GM13976 (cell line): ENCODE data around the gene GNAZ.

Experiments
- DNase-seq: peaks from one replicate; pipeline ENCODE4 v3.0.0; 2012; ENCODE audit warnings: low spot score
- CTCF ChIP-seq: IDR thresholded peaks from 2 replicates; pipeline ENCODE4 v1.5.1; 2012; ENCODE audit warnings: borderline replicate concordance, mild to moderate bottlenecking; ENCODE audit not compliant: insufficient read depth; ENCODE audit errors: extremely low read depth, missing control alignments, control extremely low read depth
- in situ Hi-C: fragments of 300-500 bp; cut with MboI; formaldehyde crosslinking; loops from one replicate; pipeline ENCODE4 v1.12.0; 2022; ENCODE audit warnings: low sequenced_read_pairs, mixed read lengths, inconsistent platforms; ENCODE audit not compliant: unreplicated experiment

Gene GNAZ

DNA sequence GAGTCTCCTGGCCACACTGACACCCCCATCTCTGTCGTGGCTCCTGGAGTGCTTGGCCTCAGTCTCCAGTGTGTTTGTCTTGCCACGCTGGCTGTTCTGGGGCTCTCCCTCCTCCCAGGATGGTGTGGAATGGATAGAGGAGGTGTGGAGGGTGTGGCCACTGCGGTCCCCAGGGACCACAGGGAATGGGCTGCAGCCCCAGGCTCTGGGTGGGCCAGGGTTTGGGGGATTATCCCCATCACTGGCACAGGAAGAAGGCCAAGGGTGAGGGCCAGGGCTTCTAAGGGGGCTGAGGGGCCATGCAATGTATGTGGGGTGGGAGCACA is 8.1 kb downstream of the GNAZ start:
- no peak for DNase-seq
- TF ChIP-seq CTCF, result no peak
- in situ Hi-C loops, result no loop called here

DNA sequence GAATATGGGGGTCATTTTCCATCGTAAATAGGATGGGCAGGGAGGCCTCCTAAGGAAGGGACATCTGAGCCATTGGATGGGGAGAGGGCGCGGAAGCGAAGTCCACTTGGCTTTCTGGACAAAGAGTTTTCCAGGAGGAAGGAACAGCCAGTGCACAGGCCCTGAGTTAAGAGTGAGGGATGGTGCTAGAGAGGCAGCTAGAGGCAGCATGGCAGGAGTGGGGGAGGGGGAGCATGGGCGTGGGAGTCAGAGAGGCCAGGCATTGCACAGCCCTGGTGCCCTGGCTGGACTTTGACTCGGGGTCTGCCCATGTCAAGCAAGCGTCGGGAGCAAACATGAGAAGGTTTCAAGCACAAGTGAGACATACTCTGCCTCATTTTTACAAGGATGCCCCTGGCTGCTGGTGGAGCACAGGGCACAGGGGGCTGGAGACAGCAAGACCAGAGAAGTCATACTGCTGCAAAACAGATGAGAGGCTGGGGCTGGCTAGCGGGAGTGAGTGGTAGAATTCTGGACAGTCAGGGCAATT is 9.0 kb downstream of the GNAZ start:
- in situ Hi-C loops, result no loop called here
- DNase-seq, result no peak
- TF ChIP-seq CTCF, result no peak

DNA sequence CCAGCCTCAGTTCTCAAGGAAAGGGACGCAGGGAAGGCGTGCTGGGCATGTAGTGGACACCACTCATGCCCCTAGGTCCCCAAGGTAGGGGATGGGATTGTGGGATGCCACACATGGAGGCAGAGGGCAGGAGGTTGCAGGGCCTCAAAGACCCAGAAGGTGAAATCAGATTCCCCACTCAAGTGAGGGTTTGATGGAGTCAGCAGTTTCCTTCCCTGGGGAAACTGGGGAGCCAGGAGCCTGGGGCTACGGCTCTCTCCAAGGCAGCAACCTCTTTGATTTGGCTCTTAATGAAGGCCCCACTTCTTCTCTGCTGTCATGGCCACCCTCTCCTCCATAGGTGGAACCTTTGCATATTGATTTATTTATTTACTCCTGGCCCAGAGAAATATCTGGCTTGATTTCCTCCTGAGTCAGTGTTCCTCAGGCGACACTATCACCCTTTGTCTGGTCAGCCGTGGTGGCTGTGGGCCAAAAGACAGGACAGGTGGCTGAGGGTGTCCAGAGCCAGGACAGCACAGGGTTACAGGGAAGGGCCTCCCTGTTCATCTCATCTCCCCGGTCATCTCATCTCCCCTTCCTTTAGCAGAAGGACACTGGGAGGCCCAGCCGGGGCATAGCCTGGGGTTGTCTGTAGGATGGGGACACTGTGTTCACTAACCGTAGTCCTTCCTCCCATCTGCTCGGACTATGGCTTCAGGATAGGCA is 9.6 kb downstream of the GNAZ start:
- no peak for TF ChIP-seq CTCF
- DNase-seq, result no peak
- in situ Hi-C loops, result no loop called here

- in situ Hi-C loops, result no loop called here
- no peak for TF ChIP-seq CTCF
- DNase-seq, result no peak
These were observed 10.4 kb downstream of the GNAZ start for GRCh38 chr22:23080613-23081290.

- in situ Hi-C loops, result no loop called here
- DNase-seq, result no peak
- no peak for TF ChIP-seq CTCF
These were observed 12.4 kb downstream of the GNAZ start for GRCh38 chr22:23082534-23083314.

GRCh38 chr22:23083315-23084021 is 13.1 kb downstream of the GNAZ start:
- in situ Hi-C loops, result no loop called here

More at GRCh38 chr22:23083315-23084021, 13.1 kb downstream of the GNAZ start:
- DNase-seq, result no peak
- no peak for TF ChIP-seq CTCF
